Right lobe of liver (tissue), 6 donors: ENCODE measurements around the gene MRGPRG. TPM values are rescaled to one million over a fixed set of nuclear protein-coding genes. Genes with fewer than 3 reads are reported as not detected.

Source experiments
- ATAC-seq, 4 donors: fragments of 200-7000 bp; cut with Tn5 transposase; one replicate each; pipeline ENCODE4 v1.9.1; 2020; ENCODE audit warnings: mild to moderate bottlenecking in 4 of 4, moderate library complexity in 4 of 4
- DNase-seq, 3 donors: peaks; one replicate each; pipeline ENCODE4 v3.0.0-alpha.2; 2020
- H3K27ac ChIP-seq, 3 donors: fragments of 200-600 bp; one replicate each; pipeline ENCODE4 v1.8.0; 2022
- H3K27me3 ChIP-seq, 2 donors: fragments of 200-600 bp; one replicate each; pipeline ENCODE4 v1.8.0; 2022
- H3K36me3 ChIP-seq, 4 donors: fragments of 200-600 bp; sonication (generic) in 1 of 4; one replicate each; pipeline versions ENCODE4 v1.5.1 to v1.8.0; 2017 to 2022; ENCODE audit warnings: control low read depth in 1 of 4
- H3K4me1 ChIP-seq, 4 donors: fragments of 200-600 bp; sonication (generic) in 1 of 4; one replicate each; pipeline versions ENCODE4 v1.5.1 to v1.8.0; 2017 to 2022; ENCODE audit warnings: control low read depth in 1 of 4
- H3K4me3 ChIP-seq, 3 donors: fragments of 200-600 bp; one replicate each; pipeline ENCODE4 v1.8.0; 2022
- H3K9me3 ChIP-seq, 4 donors: fragments of 200-600 bp; sonication (generic) in 1 of 4; one replicate each; pipeline versions ENCODE4 v1.5.1 to v1.8.0; 2017 to 2022; ENCODE audit warnings: control low read depth in 1 of 4
- CTCF ChIP-seq, 4 donors: fragments of 200-600 bp in 3 of 4; fragments of 450-650 bp in 1 of 4; IDR thresholded peaks; one replicate each; pipeline versions ENCODE4 v1.5.1 to v1.8.0; 2016 to 2022; ENCODE audit warnings: antibody characterized with exemption in 4 of 4, mild to moderate bottlenecking in 2 of 4
- POLR2A ChIP-seq: fragments of 450-650 bp; IDR thresholded peaks from one replicate; pipeline ENCODE4 v1.6.1; 2017; ENCODE audit warnings: antibody characterized with exemption, mild to moderate bottlenecking
- WGBS: methylation state at CpG from one replicate; pipeline ENCODE4 v1.1.6; 2018; ENCODE audit warnings: low coverage, low lambda C conversion rate; ENCODE audit not compliant: insufficient coverage; ENCODE audit errors: missing lambda C conversion rate; 5-methylcytosine and 5-hydroxymethylcytosine counted together
- intact Hi-C, 2 donors: fragments of 100-400 bp; cut with DNase I; formaldehyde crosslinking; loops; one replicate each; pipeline versions ENCODE4 v1.11.2 to v1.14.1; 2022
- total RNA-seq, 6 experiments: library from RNA; depleted of rRNA in 2 of 6; stranded (reverse); fragments of >200 nt in 2 of 6; fragmentation: NEBNext Ultra II Directional in 3 of 6; extraction: Animal tissue kit (Norgen Biotek cat#: 25700) in 3 of 6; gene quantifications; one replicate each; pipeline versions ENCODE4 v1.1.0 to v1.2.4, GENCODE V29; 2016 to 2023
- donor health status: DM: no; HTN: yes; CAD: no.
- donor health status: DM: no; HTN: no; CAD: no.
- donor health status: DM: no; HTN: no; CAD: no.
- donor health status: DM: no; HTN: yes; CAD: no.
- donor health status: DM: no; HTN: yes; CAD: no.

MRGPRG gene
- total RNA-seq, 6 experiments from 2014 or later = not detected

- intact Hi-C loops = no loop called here
- 60% methylated on average over 1 of the region's 8 CpGs for WGBS
Measured at GRCh38 chr11:3197878-3198528, 20.6 kb downstream of the MRGPRG start.

GRCh38 chr11:3197044-3197695 lies 21.4 kb downstream of the MRGPRG start:
- intact Hi-C loops = no loop called here
- H3K27me3 ChIP-seq = no peaks in the 10 kb centered on the region
- WGBS = 50% methylated on average over 1 of the region's 11 CpGs
- H3K9me3 ChIP-seq = no peaks in the 10 kb centered on the region
- no peak overlapping the region for H3K27ac ChIP-seq
- TF ChIP-seq CTCF (IDR thresholded peaks at IDR 0.05) (no peak), POLR2A (no peak)
- H3K4me3 ChIP-seq = no peak overlapping the region
- H3K36me3 ChIP-seq = no peaks in the 10 kb centered on the region
- H3K4me1 ChIP-seq = no peaks in the 10 kb centered on the region
- ATAC-seq = no peak
- peak in 1 of 3 donors; percentile 36 for DNase-seq

More at GRCh38 chr11:3197878-3198528, 20.6 kb downstream of the MRGPRG start:
- peak in 1 of 3 donors; percentile 30 for DNase-seq
- H3K4me1 ChIP-seq = no peaks in the 10 kb centered on the region
- no peaks in the 10 kb centered on the region for H3K9me3 ChIP-seq
- no peaks in the 10 kb centered on the region for H3K27me3 ChIP-seq
- H3K4me3 ChIP-seq = no peak overlapping the region
- no peak for TF ChIP-seq POLR2A
- TF ChIP-seq CTCF (IDR thresholded peaks at IDR 0.05) = no peak
- no peak overlapping the region for H3K27ac ChIP-seq
- no peak for ATAC-seq
- no peaks in the 10 kb centered on the region for H3K36me3 ChIP-seq

GRCh38 chr11:3196161-3197043 lies 22.2 kb downstream of the MRGPRG start:
- Histone ChIP-seq H3K4me3 (no peak overlapping the region), H3K9me3 (no peaks in the 10 kb centered on the region), H3K27ac (no peak overlapping the region), H3K4me1 (no peaks in the 10 kb centered on the region), H3K27me3 (no peaks in the 10 kb centered on the region), H3K36me3 (no peaks in the 10 kb centered on the region)
- intact Hi-C loops = no loop called here
- no peak for ATAC-seq
- TF ChIP-seq POLR2A (no peak), CTCF (IDR thresholded peaks at IDR 0.05) (no peak)
- WGBS = no CpG with 5 or more reads among the region's 23 CpGs
- DNase-seq = peak in 1 of 3 donors; percentile 52

- ATAC-seq (no peak), DNase-seq (peak in 1 of 3 donors; percentile 43)
- Histone ChIP-seq H3K36me3 (no peaks in the 10 kb centered on the region), H3K27me3 (no peaks in the 10 kb centered on the region), H3K27ac (no peak overlapping the region), H3K4me3 (no peak overlapping the region), H3K4me1 (no peaks in the 10 kb centered on the region), H3K9me3 (no peaks in the 10 kb centered on the region)
- intact Hi-C loops = no loop called here
- WGBS = 68% methylated on average over 12 of the region's 22 CpGs
- TF ChIP-seq CTCF (IDR thresholded peaks at IDR 0.05) (peak in 1 of 4 donors; percentile 28), POLR2A (no peak)
Measured at GRCh38 chr11:3195251-3196160, 23.1 kb downstream of the MRGPRG start.
